SU-DHL-6 (cell line): Measurements from ENCODE around the gene SCN9A.
"Not testable (repeated sequence)": the region's sequence is repeated elsewhere in the genome, so short reads cannot be mapped to it uniquely, and the experiment has no call there.

Experiments used
- H2AFZ ChIP-seq: fragments of 200-600 bp; sonication (generic); 2 replicates; pipeline ENCODE4 v1.6.1; 2014; ENCODE audit warnings: low read depth, mild to moderate bottlenecking, moderate library complexity, mixed read lengths, antibody characterized with exemption, low read length; ENCODE audit not compliant: severe bottlenecking
- H3F3A ChIP-seq: fragments of 200-600 bp; shearing (Covaris generic); 2 replicates; pipeline ENCODE4 v1.6.0; 2016; ENCODE audit warnings: antibody characterized with exemption, mild to moderate bottlenecking; ENCODE audit not compliant: insufficient read depth
- H3K27ac ChIP-seq: fragments of 200-600 bp; sonication (generic); 2 replicates; pipeline ENCODE4 v1.5.1; 2016; ENCODE audit warnings: low read depth, mild to moderate bottlenecking, low read length, moderate library complexity, mixed read lengths
- H3K27me3 ChIP-seq: fragments of 200-600 bp; sonication (generic), shearing (Covaris generic); 2 replicates; pipeline ENCODE4 v1.6.0; 2014; ENCODE audit warnings: mild to moderate bottlenecking, low read length
- H3K36me3 ChIP-seq: fragments of 200-600 bp; sonication (generic); 2 replicates; pipeline ENCODE4 v1.6.1; 2014; ENCODE audit warnings: mild to moderate bottlenecking, low read length, mixed read lengths
- H3K4me2 ChIP-seq: fragments of 300-600, 200-600 bp; shearing (Covaris generic), sonication (generic); 2 replicates; pipeline ENCODE4 v1.6.0; 2014; ENCODE audit warnings: low read length, low read depth, mild to moderate bottlenecking; ENCODE audit not compliant: poor library complexity, severe bottlenecking
- H3K4me3 ChIP-seq: fragments of 200-600 bp; sonication (generic); 2 replicates; pipeline ENCODE4 v1.5.1; 2014; ENCODE audit warnings: antibody characterized with exemption, low read length, mild to moderate bottlenecking, mixed read lengths; ENCODE audit not compliant: insufficient read depth, poor library complexity, severe bottlenecking
- H3K79me2 ChIP-seq: fragments of 200-600 bp; sonication (generic); 2 replicates; pipeline ENCODE4 v1.6.1; 2014; ENCODE audit warnings: mild to moderate bottlenecking, low read length, moderate library complexity; ENCODE audit not compliant: insufficient read depth
- H3K9ac ChIP-seq: fragments of 200-600 bp; sonication (generic); 2 replicates; pipeline ENCODE4 v1.7.0; 2014; ENCODE audit warnings: mild to moderate bottlenecking, low read length
- H3K9me2 ChIP-seq: fragments of 200-600 bp; sonication (generic); replicated peaks from 2 replicates; pipeline ENCODE4 v1.6.1; 2014; ENCODE audit warnings: low read length; ENCODE audit not compliant: insufficient read depth
- H3K9me3 ChIP-seq: fragments of 200-600 bp; sonication (generic); 2 replicates; pipeline ENCODE4 v1.6.1; 2014; ENCODE audit warnings: low read length, mixed read lengths; ENCODE audit not compliant: insufficient read depth
- H4K20me1 ChIP-seq: fragments of 200-600 bp; sonication (generic); 2 replicates; pipeline ENCODE4 v1.6.1; 2014; ENCODE audit warnings: low read depth, mild to moderate bottlenecking, antibody characterized with exemption, low read length, moderate library complexity, mixed read lengths
- EZH2phosphoT487 ChIP-seq: fragments of 200-600 bp; sonication (generic), shearing (Covaris generic); conservative IDR thresholded peaks from 2 replicates; pipeline ENCODE4 v1.6.1; 2018; ENCODE audit warnings: mild to moderate bottlenecking, antibody characterized with exemption, low read length, moderate library complexity, mixed read lengths
- TF ChIP-seq, protein P1 (sequence below): fragments of 200-600 bp; sonication (generic); IDR thresholded peaks from one replicate; pipeline ENCODE4 v1.5.1; 2017; ENCODE audit warnings: antibody characterized with exemption, mild to moderate bottlenecking, low read length, moderate library complexity; ENCODE audit not compliant: insufficient read depth, poor library complexity, severe bottlenecking

Gene SCN9A

DNA sequence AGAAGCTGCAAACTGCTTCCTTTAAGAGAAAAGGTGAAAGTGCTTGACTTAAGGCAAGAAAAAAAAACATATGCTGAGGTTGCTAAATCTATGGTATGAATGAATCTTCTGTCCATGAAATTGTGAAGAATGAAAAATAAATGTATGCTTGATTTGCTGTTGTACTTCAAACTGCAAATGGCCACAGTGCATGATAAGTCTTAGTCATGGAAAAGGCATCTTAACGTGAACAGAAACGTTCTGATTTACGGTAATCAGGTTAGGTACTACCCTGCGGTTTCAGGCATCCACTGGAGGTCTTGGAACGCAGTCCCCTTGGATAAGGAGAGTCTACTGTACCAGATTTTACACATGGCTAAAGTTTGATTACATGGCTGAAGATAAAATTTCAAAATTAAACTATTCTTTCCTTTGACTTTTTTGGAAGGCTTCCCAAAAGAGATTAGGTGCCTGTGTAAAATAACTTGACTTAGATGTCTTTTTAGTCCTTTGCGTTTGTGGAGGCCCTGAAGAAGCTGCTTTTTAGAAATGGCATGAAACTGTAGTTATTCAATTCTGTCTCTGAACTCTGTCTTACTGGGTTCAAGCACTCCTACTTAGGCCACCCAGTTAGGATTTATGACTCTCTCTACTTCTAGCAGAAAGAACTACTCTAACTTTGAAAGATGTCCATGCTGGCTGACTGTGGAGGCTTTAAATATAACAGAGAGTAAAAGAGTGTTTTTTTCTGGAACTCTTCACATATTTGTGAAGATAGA lies 35.9 kb upstream of the SCN9A start:
- H3K9me3 ChIP-seq: no peaks in the 10 kb centered on the region
- H3K4me2 ChIP-seq: no peak overlapping the region
- H4K20me1 ChIP-seq: no peaks in the 10 kb centered on the region
- H3F3A ChIP-seq: no peaks in the 10 kb centered on the region
- H3K36me3 ChIP-seq: no peaks in the 10 kb centered on the region
- no peaks in the 10 kb centered on the region for H3K27me3 ChIP-seq
- no peaks in the 10 kb centered on the region for H3K9me2 ChIP-seq
- H3K79me2 ChIP-seq: no peaks in the 10 kb centered on the region
- H3K9ac ChIP-seq: no peak overlapping the region
- no peak for TF ChIP-seq EZH2phosphoT487
- TF ChIP-seq, protein P1, sequence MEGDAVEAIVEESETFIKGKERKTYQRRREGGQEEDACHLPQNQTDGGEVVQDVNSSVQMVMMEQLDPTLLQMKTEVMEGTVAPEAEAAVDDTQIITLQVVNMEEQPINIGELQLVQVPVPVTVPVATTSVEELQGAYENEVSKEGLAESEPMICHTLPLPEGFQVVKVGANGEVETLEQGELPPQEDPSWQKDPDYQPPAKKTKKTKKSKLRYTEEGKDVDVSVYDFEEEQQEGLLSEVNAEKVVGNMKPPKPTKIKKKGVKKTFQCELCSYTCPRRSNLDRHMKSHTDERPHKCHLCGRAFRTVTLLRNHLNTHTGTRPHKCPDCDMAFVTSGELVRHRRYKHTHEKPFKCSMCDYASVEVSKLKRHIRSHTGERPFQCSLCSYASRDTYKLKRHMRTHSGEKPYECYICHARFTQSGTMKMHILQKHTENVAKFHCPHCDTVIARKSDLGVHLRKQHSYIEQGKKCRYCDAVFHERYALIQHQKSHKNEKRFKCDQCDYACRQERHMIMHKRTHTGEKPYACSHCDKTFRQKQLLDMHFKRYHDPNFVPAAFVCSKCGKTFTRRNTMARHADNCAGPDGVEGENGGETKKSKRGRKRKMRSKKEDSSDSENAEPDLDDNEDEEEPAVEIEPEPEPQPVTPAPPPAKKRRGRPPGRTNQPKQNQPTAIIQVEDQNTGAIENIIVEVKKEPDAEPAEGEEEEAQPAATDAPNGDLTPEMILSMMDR: no peak
- no peak overlapping the region for H2AFZ ChIP-seq
- H3K4me3 ChIP-seq: no peak overlapping the region
- no peak overlapping the region for H3K27ac ChIP-seq

DNA sequence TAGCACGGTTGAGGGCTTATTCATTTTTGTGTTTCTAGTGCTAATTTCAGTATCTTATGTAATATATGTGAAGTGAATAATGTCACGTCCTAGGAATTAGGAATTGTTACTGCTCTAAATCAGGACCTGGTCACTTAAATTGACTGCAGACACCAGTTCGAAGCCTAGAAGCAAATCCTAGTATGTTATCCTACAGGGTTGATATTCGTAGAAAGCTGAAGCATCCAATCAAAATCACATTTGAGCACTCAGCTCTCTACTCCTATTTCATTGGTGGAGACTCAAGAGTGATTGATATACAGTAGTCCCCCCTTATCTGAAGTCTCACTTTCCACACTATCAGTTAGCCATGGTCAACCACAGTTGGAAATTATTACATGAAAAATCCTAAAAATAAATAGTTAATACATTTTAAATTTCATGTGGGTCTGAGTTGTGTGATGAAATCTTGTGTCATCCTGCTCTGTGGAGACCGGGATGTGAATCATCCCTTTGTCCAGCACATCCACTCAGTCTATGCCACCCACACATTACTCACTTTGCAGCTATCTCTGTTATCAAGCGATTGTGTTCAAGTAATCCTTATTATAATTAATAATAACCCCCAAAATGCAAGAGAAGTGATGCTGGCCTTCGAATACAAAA lies 35.2 kb upstream of the SCN9A start:
- H2AFZ ChIP-seq: no peak overlapping the region
- no peaks in the 10 kb centered on the region for H3K27me3 ChIP-seq
- H3K4me2 ChIP-seq: no peak overlapping the region
- no peaks in the 10 kb centered on the region for H3K9me3 ChIP-seq
- no peak overlapping the region for H3K4me3 ChIP-seq
- no peak overlapping the region for H3K27ac ChIP-seq
- TF ChIP-seq, protein P1: no peak
- no peak for TF ChIP-seq EZH2phosphoT487
- no peaks in the 10 kb centered on the region for H3K9me2 ChIP-seq
- no peaks in the 10 kb centered on the region for H4K20me1 ChIP-seq
- no peak overlapping the region for H3K9ac ChIP-seq
- no peaks in the 10 kb centered on the region for H3K36me3 ChIP-seq
- no peaks in the 10 kb centered on the region for H3F3A ChIP-seq
- H3K79me2 ChIP-seq: no peaks in the 10 kb centered on the region

GRCh38 chr2:166407746-166408145 lies 32.0 kb upstream of the SCN9A start:
- H3K4me3 ChIP-seq, H2AFZ ChIP-seq, H3F3A ChIP-seq, H3K36me3 ChIP-seq, H3K4me2 ChIP-seq, H3K27ac ChIP-seq, H3K9me3 ChIP-seq, H4K20me1 ChIP-seq, H3K27me3 ChIP-seq, H3K79me2 ChIP-seq, H3K9ac ChIP-seq, H3K9me2 ChIP-seq: not testable (repeated sequence)

DNA sequence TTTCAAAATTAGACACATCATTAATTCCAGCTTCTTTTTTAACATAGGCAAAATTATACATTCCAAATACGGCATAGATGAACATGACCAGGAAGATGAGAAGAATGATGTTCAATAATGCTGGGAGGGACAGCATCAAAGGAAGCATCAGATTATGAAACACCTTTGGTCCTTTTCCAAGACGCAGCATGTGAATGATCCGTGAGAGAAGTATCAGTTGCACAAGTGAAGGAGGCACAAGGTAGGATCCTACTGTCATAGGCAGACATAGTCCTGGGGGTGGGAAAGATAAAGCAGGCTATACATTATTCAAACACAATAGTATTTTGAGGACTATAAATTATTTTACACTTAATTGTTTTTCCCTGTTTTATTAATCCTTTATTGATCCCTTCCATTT lies 30.6 kb upstream of the SCN9A start:
- no peak overlapping the region for H3K4me3 ChIP-seq
- H3K79me2 ChIP-seq: no peaks in the 10 kb centered on the region
- no peaks in the 10 kb centered on the region for H3K9me3 ChIP-seq
- H2AFZ ChIP-seq: no peak overlapping the region
- no peak overlapping the region for H3K27ac ChIP-seq
- H3K27me3 ChIP-seq: no peaks in the 10 kb centered on the region
- no peaks in the 10 kb centered on the region for H3K9me2 ChIP-seq
- H3K9ac ChIP-seq: no peak overlapping the region
- no peaks in the 10 kb centered on the region for H4K20me1 ChIP-seq
- TF ChIP-seq, protein P1: no peak
- no peak for TF ChIP-seq EZH2phosphoT487
- H3F3A ChIP-seq: no peaks in the 10 kb centered on the region
- no peak overlapping the region for H3K4me2 ChIP-seq
- no peaks in the 10 kb centered on the region for H3K36me3 ChIP-seq
